RPMI7951 (cell line): ENCODE data around the gene FAM241B. TPM values are rescaled to one million over a fixed set of nuclear protein-coding genes. Genes with fewer than 3 reads are reported as not detected.

ENCODE experiments used
- DNase-seq: peaks from one replicate; pipeline ENCODE4 v3.0.0-alpha.2; 2012; ENCODE audit warnings: low read depth
- total RNA-seq: library from RNA; depleted of rRNA; stranded (reverse); fragments of >200 nt; shearing (Covaris generic); gene quantifications from 2 replicates; pipeline ENCODE4 v1.2.3, GENCODE V29; 2014

The FAM241B gene
- total RNA-seq, 1 experiment from 2014 or later, result 0.36 TPM

DNA sequence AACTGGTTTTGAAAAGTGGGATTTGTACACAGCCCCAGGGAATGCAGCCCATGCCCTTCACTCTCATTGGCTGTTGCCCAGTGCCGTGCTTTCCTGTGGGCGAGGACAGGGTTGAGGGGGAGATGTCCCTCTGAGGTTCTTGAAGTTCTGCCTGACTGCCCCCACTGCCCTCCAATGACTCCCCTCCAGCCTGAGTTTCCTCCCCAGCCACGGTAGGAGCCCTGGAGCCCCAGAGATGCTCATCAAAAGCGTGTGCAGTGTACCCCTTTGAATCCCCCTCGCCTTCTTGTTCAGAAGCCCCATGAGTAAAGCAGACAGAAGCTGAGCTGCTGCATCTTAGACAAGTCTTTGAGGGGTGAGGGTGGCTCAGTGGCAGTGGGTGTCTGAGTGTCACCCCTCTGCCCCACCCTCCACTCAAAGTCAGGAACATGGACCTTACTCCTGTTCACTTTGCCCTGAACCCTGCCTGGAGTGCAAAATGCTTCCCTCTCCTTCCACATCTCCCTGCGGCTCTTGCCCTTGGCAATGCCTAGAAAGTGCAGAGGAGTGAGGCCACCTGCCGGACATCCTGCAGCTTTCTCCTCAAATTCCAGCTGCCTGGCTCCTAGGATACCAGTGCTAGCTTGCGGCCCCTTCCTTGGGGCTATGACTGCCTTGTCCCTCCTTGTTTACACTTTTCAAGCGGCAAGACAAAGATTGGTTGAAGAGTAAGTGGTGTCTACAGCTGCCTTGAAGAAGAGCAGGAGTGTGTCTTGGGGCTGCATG lies 19.9 kb downstream of the FAM241B start:
- DNase-seq, result peak; percentile 45

DNA sequence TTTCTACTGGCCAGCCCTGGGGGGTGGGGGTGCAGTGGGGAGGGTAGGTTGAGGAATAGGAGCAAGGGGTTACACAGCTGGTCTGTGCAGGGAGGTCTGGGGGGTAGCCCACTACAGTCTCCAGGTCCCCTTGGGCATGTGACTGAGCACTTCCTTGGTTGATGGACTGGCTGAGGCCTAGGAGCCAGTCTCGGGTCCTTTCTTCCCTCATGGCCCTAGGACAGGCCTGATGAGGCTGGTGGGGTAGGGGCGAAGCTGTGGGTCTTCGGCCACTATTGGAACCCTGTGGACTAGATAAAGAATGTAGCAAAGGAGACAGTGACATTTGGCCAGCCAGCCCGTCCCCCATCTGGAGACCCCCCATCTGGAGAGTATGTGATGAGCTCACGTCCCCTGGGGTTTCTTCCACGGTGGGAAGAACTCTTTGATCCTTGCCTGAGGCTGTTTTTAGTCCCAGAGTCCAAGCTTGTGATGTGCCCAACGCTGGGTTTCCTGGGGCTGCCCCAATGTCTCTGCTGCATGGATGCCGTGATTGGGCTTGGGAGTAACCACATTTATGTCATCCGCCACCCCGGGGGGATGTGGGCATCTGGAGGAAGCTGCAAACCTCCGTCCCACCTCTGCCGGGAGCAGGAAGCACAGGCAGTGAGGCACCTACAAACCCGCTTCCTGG lies 20.7 kb downstream of the FAM241B start:
- peak; percentile 92 for DNase-seq

DNA sequence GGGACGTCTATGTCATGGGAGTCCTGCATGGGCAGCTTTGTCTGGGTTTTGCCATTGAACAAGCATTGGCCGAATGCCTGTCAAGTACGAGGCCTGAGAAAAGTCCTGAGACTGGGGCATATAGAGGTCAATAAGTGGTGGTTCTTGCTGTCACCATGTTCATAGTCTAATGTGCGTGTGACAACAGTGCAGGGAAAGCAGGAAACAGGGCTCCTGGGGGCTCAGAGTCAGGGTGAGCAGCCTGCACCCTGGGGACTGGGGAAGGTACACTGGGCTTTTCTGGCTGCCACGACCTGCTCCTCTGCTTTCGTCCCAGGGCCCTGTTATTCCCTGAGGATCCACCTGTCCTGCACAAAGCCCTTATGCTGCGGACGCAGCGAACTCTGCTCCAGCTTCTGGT lies 21.3 kb downstream of the FAM241B start:
- DNase-seq, result no peak

DNA sequence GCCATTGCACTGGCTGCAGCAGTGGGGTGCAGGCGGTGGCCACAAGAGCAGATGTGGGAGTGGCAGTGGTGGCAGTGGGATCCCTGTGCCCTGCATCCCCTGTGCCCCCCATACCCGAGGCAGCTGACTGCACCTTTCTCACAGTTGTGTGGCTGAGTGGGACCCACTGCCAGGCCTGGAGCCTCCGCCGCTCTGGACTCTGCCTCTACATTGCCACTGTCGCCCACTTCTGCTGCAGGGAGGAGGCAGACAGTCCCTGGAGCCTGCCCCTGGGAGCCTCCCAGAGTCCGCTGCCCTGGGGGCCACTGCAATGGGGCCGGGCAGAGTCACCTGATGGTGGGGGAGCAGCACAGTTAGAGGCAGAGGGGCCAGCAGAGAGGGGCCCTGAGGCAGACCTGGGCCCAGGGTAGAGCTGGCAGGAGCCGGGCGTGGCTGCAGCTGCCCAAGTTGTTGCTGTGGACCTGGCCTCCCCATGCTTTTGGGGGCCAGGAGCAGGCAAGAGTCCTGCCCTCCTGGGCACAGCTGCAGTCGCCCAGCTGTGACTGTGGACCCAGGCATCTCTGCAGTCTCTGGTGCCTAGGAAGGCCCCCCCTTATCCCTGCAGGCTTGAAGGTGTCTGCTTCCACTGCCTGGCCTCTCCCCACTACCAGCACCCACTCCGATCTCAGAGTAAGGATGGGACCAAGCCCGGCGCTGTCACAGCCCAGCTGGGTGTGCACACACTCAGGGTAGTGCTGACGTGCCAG lies 22.2 kb downstream of the FAM241B start:
- no peak for DNase-seq

DNA sequence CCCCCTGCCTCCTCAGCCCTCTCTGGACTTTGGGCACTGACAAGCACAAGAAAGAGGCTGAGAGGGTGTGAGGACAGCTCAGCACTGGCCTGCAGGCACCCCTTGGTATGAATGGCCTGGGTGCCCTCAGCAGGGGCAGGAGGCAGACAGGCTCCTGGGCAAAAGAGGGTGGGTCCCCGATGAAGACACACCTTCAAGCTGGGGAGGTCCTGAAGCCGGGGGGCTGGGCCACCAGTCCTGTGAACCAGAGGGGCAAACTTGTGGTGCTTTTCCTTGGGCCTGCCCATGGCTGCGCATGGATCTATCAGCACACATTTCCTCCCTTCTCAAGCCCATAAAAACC lies 22.8 kb downstream of the FAM241B start:
- DNase-seq, result no peak

DNA sequence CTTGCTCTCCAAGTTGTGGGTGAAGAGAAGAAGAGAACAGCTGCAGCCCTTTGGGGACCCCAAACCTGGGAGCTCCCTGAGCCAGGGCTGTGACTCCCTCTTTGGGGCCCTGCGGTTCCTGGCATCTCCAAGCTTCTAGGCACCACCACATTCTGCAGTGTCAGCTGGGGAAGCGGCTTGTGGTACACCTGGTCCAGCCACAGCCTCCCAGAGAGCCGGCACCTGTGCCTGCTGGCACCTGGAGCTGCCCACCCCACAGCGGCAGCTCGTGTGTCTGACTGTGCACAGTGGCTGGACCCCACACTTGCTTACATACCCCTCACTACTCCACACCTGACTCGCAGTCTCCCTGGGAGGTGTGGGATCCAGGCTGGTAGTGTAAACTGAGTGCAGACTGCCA lies 23.5 kb downstream of the FAM241B start:
- no peak for DNase-seq

DNA sequence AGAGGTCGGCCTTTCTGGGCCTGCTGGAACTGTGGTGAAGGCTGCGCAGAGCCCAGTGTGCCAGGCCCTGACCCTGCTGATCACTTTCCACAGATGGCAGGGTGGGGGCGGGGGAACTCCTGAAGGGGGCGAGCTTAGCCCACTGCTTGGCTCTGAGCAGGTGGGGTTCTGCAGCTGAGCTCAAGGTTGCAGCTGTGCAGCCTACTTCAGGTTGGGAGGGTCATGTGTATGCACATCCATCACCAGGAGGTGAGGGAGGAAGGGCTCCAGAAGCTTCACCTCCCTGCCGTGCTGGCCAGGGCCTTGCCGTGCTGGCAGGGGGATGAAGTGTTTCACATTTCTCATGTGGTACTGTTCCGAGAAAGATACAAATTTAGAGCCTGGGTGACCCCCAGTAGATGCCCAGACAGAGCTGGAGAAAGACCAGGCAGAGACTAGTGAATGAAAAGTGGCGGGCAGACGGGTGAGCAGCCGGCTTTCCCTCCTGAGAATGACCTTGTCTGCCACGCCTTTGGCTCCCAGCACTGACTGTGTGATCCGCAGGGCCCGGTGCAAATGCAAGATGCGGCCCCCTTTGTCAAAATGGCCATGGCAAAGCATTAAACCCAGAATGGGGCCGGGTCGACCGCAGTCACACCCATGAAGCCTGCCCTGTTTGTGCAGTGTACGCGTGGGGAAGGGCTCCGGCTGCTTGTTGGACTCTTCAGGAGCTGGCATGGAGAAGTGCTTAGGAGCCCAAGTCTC lies 25.2 kb downstream of the FAM241B start:
- DNase-seq, result no peak

DNA sequence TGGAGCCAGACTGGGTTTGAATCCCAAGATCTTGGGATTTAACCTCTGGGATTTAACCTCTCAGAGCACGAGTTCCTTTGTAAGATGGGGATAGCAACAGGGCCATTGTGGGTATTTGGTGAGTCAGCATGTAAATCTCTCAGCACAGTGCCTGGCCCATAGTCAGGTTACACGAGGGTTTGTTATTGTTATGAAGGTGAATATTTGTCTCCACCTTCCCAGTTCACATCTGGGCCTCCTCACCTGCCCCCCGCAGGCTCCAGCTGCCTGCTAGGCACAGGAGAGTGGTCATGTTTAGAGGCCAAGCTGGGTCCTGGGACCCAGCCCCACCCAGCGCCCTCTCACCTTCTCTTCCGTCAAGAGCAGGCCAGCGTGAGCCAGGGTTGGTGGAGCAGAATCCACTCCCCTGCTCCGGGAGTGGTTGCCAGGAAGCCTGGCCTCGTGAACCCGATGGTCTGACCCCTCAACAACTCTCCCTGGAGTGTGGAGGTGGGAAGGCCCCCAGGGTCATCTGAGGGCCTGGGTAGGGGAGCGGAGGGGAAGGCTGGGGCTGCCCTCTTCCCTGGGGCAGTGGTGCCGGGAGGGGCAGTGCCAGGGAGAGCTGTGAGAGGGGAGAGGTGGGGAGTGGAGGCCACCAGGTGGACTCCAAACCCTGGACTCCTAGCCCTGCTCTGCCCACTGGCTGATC lies 26.0 kb downstream of the FAM241B start:
- no peak for DNase-seq

DNA sequence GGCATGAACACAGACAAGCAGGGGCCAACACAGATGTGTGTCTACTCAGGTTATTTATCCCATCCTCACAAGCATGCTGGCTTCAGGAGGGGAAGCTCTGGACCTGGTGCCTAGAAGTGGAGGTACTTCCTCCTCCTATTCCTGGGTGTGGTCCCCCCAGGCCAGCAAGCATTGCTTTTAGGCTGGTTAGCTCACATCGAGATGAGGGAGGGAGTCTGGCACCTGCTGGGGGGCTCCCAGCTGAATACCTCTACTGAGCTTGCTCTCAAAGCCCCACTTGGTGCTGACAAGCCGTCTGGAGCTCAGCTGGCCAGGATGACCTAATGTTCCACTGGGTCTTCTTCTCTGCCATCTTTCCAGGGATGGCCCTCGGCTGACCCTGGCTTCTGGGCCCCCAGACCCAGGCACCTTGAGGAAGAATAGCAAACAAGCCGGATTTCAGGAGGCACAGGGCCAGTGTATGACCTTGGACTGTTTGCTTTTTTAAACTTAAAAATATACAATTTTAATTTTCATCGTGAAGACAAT lies 26.8 kb downstream of the FAM241B start:
- no peak for DNase-seq

DNA sequence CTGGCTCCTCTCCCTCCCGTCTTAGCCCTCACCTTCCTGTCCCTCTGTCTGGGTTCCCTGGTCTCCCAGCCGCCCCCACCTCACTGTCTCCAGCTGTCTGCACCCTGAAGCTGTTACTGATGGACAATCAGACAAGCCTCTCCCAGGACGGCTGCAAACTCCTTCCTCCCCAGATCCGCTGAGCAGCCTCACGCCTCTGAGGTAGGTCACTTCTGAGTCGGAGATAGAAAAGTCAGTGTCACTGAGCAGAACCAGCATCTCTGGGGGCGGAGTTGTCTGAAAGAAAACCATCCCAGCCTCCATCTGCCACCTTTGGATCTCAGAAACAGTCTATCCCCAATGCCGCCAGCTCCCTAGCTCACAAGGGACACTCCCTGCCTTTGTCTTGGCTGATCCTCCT lies 27.4 kb downstream of the FAM241B start:
- peak; percentile 54 for DNase-seq

DNA sequence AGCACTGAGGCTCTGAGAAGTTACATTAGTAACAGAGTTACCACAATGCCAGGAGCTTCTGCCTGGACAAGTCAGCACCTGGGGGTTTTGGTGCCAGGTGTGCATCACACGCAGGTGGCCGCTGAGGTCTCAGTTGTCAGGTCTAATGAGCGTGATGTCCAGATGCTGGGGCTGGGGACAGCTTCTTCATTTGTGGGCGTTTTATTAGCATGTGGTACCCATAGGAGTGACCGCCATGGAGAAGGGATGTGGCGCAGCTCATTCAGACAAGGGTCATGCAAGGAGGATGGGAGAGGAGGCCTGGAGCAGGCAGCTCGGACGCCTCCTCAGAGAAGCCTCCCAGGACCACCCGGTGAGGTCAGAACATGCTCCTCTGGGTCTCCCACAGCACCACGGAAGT lies 27.8 kb downstream of the FAM241B start:
- no peak for DNase-seq

DNA sequence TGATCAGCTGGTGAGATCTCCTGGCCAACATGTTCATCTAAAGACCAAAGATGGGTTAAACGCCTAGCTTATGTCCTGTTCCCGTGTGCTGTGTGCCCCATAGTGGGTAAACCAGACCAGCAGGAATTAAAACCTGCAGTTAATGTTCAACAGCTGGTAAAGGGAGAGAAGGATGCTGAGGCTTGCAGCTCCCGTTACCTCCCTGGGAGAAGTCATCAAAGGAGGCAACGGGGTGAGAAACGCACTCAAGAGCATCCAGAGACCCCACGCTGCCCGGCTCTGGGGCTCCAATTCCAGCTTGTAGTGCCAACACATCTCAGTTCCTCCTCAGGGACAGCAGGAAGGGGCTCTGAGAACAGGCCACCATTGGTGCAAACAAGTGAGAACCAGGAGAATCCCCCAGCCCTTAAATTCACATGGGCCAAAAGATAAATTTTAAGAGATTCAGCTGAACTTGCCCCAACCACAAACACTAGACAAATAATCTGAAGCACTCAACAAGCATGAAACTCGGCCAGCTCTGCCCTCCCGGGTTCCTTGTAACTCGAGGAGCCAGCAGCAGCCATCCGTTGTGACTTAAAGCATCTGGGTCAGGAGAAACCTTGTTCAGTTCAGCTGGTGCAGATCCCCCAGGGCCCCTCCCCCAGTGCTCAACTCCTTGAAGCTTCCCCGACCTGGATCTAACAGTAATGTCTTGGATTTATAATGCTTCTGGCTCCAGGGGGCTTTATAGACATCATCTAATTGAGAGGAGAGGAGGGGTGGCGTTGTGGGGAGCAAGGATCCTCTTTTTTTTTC lies 29.4 kb downstream of the FAM241B start:
- no peak for DNase-seq

DNA sequence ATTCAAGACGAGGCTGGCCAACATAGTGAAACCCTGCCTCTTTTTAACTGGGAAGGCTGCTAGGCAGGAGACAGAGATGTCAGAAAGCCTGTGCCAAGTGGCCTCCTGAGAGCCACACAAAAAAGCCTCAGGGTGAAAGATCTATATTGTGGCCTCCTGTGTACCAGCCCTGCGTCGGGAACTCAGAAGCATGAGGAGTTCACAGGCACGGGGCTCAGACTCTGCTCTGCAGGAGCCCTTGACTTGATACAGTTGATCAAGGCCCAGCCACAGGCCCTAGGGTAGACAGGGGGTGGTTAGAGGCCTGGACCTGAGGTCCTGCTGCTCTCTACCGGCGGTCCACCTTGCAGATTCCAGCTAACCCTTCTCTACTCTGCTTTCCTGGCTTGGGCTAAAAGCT lies 30.2 kb downstream of the FAM241B start:
- DNase-seq, result no peak

DNA sequence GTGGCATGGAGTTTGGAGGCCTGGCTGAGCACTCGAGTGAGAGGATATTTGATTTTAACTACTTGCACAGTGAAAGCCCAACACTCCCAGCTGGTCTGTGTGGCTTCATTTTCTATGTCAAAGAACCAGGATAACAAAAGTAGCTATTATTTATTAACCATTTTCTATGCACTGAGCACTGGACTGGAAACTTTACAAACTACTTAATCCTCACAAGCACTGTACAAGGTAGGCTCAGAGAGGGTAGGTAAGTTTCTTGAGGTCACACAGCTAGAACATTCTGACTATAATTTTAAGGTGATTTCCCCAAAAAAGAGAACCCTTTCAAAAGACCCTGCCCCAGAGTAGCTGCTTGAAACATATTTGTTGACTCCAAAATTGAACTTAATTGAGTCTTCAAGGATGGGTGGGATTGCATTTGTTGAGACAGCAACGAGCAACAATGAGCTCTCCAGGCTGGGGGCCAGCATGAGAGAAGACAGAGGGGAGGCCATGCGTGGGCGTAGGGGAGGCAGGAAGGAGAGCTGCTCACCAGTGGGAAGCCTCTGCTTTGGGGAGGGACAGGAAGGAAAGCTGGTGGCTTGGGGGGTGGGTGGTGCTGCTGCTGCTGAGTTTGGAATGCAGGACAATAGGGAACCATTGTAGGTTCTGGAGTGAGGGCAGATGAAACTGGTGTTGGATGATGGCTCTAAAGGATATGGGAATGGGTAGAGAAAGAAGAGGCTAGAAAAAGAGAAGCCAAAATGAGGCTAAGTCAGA lies 31.5 kb downstream of the FAM241B start:
- DNase-seq, result no peak

DNA sequence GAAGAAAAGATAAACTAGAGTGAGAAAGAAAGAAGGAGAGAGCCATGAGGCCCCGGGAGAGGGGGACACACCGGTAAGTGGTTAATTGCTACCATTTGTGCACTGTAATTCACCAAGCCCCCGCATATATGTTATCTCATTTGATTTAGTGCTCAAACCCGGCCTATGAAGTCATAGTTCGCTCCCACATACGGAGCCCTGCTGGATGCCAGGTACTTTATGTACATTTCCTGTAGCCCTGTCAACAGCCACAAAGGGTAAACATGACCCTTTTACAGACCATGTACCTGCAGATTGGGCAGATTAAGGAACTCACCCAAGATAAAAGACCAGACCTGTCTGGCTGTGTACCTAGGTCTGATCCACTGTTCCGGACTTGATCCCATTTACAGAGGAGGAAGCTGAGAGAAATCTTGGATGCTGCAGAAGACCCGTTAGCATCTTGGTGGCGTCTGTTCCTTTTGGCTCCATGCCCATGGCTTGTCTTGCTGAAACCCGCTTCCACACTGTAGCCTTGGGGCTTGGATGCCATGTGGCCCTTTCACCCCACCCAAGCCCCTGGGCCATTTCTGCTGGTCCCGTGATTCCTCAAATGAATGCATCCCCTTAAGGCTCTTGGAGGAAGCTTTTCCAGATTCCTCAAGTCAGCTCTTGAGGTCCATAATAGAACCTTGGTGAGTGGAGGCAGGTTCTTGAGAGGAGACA lies 32.3 kb downstream of the FAM241B start:
- DNase-seq, result no peak

DNA sequence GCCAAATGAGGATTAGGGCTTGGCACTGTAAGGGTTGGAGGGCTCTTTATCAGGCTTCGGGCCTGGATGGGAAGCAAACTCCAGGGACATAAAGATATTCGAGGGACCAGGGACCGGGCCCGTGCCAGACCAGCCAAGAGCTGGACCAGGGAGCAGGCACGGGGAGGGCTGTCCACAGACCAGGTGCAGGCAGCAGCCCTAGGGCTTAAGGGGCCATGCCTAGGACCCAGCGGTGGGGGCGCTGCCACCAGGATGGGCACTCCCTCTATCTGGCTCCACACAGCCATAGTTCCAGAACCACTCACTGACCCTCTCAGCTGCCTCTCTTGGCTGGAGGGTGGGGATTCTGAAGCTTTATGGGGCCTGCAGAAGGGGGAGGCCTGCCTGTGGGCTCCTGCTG lies 32.9 kb downstream of the FAM241B start:
- DNase-seq, result no peak

DNA sequence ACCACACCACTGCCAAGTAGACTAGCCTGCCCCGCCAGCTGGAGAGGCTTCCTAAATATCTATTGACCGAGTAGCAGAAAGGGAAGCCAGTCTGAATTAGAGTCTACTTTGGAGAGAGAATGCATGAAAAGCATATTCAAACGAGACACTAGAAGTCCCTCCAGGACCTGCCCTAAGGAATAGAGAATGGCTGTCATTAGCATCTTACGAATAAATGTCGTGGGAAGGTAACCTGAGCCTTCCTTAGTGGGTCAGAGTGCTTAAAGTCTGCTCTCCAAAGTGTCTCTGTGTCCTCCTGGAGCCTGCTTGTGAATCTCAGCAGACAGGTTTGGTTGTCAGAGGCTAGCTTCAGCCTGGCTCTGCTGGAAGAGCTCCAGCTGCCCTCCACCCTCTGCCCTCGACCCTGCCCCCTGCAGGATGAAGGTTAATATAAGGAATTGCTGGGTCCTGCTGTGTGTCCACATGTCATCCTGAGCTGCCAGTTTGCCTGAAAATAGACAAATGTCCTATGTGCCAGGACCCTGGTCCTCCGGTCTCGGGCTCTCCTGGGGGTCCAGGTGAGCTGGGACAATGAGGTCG lies 33.4 kb downstream of the FAM241B start:
- DNase-seq, result no peak

DNA sequence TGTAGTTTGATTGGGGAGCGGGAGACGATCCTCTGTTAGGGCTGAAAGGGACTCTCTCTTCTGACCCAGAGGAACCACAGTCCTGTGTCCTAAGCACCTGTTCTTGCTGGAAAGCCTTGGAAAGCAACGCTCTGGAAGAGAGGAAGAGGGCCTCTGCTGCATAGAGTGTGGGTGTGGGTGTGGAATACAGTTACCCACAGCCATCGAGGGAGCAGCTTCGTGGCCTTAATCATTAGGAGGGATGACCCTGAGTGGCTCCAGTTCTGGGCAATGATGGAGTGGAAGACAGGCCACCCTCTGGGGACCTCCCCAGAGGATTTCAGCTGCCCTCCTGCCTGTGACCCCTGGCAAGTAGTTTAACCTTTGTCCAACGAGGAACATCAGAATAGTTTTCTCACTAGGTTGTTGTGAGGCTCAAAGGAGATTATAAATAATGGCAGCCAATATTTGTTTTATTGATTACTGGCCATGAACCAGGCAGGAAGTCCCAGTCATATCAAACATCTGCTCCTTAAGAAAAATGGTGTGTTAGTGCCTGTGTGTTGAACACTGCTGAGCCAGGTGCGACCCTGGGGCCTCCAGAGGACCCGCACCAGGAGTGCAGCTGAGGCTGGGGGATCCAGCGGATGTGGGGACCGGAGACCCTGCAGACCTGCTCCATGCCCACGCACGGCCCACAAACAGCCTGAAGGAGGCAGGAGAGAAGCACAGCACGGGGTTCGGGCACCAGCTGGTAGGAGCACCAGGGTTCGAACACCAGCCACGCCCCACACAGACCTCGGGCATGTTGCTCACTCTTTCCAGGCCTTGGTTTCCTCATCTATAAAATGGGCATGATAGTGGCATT lies 35.6 kb downstream of the FAM241B start:
- no peak for DNase-seq
